ENCODE measurements around the gene CCDC77.

CCDC77 gene

DNA sequence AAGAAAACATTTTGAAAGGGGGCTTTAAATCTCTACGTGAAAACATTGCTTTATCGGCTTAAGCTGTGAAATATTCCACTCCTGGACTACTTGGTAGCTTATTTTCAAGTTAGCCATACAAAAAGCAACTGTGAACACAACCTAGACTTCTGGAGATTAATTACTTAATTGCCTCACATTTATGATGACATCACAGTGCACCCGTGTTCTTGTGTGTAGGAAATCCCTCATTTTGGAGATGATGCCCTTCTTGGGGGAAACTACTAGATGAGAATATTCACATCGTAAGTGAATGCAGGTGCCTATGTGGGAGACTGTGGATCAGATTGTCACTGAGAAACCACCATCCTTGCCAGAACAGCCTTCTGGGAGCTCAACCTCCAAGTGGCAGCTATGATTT lies 47.8 kb downstream of the CCDC77 start:
- in situ Hi-C loops (cut with MboI; ENCODE audit: low pct_unique_long_range_greater_than_20kb, low sequenced_read_pairs) = no loop called here
- DNase-seq = no peak

DNA sequence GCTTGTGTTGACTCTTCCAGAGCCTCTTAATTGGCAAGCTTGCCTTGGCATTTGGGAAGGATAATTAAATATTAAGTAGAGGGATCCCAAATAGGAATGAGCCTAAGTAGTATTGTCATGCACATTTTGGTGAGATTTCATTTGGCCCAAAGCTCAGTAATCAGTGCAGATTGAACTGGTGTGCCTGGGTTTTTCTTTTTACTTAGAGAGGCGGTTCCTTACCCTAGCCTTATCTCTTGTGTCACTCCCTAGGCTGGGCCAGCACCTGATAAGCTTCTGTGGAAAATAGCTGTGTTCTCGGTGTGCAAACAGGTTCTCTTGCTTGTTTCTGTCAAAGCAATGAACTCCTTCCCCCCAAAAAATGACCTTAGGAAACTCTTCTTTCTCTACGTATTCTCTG lies 49.0 kb downstream of the CCDC77 start:
- DNase-seq = no peak
- in situ Hi-C loops (cut with MboI; ENCODE audit: low pct_unique_long_range_greater_than_20kb, low sequenced_read_pairs) = no loop called here

DNA sequence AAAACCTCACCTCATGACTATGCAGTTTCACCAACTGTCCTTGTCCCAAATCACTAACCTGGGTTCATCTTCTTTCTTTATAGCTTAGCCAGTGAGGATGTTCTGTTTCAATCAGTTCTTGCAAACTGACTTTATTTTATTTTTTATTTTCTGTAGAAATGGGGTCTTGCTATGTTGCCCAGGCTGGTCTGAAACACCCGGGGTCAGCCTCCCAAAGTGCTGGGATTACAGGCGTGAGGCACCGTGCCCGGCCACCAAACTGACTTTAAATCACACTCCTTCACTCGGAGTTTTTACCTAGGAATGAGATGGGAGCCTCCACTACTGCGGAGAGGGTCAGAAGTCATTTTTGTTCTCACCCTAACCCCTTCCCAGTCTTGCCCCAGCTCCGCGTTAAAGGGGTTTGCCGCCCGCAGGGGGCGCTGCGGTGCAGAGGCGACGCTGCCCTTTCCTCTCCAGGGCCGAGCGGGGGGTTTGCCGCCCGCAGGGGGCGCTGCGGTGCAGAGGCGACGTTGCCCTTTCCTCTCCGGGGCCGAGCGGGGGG lies 51.3 kb downstream of the CCDC77 start:
- in situ Hi-C loops (cut with MboI; ENCODE audit: low pct_unique_long_range_greater_than_20kb, low sequenced_read_pairs) = no loop called here
- DNase-seq = no peak

DNA sequence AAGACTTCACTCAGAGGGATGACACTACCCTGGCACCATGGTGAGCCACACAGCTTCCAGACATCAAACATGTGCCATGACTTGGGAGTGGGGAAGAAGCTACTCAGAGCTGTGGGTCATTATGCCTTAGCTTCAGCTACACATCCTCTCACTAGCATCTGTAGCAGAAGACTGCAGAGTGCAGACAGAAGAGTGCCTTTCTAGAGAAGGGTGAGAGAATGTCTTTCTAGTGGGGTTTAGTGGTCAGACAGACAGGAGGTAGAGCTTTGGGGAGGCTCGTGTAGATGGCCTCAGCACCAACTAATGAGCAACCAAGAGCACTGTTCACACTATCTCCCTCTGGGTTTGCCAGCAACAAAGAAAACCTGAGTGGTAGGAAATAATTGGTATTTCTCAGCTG lies 53.4 kb downstream of the CCDC77 start:
- no peak for DNase-seq
- in situ Hi-C loops (cut with MboI; ENCODE audit: low pct_unique_long_range_greater_than_20kb, low sequenced_read_pairs) = no loop called here

DNA sequence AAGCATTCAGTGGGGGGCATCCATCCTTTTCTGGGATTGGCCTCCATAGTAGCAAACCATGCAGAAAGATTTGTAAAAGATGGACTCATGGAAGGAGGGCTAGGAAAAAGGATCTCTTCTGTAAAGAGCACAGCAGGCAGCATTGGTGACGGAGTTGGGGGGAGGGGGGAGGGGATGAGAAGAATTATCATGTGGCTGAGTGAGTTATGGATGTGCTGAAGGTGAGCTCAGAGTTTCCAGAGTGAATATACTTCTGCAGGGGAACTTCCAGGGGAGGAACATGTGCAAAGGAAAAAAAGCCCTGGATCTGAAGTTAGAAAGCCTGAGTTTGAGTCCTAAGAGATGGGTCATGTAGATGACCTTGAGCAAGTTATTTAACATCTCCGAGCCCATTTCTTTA lies 54.4 kb downstream of the CCDC77 start:
- in situ Hi-C loops (cut with MboI; ENCODE audit: low pct_unique_long_range_greater_than_20kb, low sequenced_read_pairs) = no loop called here
- no peak for DNase-seq

DNA sequence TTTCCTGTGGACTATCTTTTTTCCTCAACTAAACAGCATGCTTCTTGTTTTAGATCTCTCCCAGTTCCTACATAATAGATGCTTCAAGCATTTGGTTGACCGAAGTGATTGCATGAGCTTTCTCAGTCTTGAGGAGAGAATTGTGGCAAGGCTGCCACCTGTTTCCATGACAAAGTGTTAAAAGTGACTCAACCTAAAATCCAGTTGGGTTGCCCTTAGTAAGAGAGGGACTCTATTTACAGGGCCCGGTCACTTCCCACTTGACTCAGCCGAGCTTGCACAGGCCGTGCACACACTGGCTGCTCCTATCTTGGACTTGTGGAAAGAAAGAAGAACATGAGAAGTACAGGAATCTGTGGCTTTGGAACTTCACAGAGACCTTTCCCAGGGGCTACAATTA lies 56.2 kb downstream of the CCDC77 start:
- DNase-seq = no peak
- in situ Hi-C loops (cut with MboI; ENCODE audit: low pct_unique_long_range_greater_than_20kb, low sequenced_read_pairs) = no loop called here

DNA sequence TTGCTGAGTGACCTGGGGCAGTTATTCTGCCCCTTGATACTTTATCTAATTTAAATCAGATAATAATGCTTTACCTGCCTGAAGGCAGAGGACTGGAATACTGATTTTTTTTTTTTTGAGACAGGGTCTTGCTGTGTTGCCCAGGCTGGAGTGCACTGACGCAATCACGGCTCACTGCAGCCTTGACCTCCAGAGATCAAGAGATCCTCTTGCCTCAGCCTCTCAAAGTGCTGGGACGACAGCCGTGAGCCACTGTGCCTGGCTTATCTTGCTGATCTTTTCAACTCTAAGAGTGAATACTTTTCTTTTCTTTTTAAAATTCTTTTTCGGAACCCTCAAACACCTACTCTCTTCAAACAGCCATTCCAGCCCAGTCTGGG lies 57.6 kb downstream of the CCDC77 start:
- in situ Hi-C loops (cut with MboI; ENCODE audit: low pct_unique_long_range_greater_than_20kb, low sequenced_read_pairs) = no loop called here
- no peak for DNase-seq

DNA sequence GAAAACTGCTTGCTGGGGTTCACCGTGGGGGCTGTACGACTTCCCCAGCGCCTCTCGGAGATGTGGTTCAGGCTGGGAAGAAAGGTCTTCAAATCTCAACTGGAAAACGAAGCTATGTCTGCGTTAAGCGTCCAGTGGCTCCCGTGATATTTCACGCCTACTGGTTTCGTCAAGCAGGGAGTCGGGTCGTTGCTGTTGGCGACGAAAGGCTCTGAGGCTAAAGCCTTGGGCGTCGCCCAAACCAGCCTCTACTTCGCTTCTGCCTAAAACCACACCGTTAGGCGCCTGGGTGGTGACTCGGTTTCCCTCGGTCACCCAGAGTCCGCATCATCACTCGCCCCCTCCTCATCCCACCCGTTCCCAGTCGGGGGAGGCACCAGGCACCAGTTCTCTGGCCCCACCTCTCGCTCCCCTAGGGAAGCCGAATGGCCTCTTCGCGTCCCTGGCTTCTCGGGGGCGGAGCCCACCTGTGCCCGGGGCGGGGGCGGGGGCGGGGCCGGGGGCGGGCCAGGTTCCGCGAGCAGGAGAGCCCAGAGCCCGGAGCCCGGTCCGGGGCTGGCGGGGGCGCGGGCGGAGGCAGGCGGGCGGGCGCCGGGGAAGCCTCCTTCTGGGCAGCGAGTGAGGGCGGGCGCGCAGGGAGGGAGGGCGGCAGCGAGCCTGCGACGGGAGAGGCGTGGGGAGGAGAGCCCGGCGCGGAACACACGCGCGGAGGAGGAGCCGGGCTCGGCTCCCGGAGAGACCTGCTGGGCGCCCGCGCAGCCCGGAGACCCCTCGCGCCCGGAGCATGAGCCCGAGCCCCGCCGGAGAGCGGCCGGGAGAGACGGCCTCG lies 58.2 kb downstream of the CCDC77 start, which contains the start of gene B4GALNT3:
B4GALNT3 (plus strand) TSS at position 510 of the 829 bp plus-strand sequence. CDS start 438 bp downstream, outside the sequence.
- peak; percentile 49 for DNase-seq
- in situ Hi-C loops (cut with MboI; ENCODE audit: low pct_unique_long_range_greater_than_20kb, low sequenced_read_pairs) = no loop called here

DNA sequence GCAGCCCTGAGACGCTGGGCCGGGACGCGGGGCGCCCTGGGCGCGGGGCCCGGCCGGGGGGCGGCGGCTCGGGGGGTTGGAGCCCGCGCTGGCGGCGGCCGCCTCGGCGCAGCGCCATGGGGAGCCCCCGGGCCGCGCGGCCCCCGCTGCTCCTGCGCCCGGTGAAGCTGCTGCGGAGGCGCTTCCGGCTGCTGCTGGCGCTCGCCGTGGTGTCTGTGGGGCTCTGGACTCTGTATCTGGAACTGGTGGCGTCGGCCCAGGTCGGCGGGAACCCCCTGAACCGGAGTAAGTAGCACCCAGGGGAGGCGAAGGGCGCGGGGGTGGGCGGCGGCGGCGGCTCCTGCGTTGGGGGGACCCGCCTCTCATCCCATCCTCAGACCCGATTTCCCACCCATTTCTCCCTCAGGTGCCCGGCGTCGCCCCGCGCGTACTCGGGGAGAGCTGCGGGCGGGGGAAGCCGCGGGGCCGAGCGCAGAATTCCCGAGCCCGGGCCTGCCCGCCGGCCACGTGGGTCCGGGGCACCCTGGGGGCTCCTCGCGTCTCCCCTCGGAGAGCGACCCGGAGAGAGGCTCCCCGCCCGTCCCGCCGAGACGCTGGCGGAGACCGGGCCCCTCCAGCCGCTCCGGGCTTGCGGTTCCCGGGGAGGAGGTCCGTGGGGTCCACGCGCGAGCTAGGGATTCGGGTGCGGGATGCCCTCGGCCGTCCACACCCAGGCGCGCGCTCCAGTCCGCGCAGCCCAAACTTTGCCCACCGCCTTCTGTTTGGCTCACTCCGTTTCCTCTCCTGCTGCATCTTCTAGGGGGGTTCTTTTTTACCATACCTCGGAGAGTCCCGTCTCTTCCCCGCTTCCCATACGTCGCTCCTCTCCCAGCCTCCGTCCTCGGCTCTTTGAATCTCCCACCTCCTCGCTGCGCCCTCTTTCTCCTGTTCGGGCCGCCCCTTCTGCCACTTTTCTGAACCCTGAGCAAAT lies 59.1 kb downstream of the CCDC77 start:
- no peak for DNase-seq

DNA sequence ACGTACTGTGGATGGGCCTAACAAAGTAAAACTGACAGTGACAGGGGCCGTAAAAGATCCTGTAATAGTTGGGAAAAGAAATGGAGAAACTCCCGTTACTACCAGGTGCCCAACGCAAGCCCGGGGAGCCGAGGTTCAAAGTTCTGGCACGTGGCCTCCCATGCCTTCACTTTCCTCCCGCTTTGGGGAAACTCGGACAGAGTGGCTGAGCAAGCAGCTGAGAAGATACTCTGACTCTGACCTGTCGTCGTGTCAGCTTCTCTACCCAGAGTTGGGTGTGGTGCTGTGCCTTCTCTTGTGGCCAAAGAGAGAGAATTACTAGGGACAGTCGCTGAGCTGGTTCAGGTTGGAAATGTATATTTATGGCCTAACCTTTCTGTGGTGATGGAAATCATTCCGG lies 60.0 kb downstream of the CCDC77 start:
- no peak for DNase-seq
- in situ Hi-C loops (cut with MboI; ENCODE audit: low pct_unique_long_range_greater_than_20kb, low sequenced_read_pairs) = no loop called here

More for the DNA sequence above, 59.1 kb downstream of the CCDC77 start:
- in situ Hi-C loops (cut with MboI; ENCODE audit: low pct_unique_long_range_greater_than_20kb, low sequenced_read_pairs) = no loop called here

DNA sequence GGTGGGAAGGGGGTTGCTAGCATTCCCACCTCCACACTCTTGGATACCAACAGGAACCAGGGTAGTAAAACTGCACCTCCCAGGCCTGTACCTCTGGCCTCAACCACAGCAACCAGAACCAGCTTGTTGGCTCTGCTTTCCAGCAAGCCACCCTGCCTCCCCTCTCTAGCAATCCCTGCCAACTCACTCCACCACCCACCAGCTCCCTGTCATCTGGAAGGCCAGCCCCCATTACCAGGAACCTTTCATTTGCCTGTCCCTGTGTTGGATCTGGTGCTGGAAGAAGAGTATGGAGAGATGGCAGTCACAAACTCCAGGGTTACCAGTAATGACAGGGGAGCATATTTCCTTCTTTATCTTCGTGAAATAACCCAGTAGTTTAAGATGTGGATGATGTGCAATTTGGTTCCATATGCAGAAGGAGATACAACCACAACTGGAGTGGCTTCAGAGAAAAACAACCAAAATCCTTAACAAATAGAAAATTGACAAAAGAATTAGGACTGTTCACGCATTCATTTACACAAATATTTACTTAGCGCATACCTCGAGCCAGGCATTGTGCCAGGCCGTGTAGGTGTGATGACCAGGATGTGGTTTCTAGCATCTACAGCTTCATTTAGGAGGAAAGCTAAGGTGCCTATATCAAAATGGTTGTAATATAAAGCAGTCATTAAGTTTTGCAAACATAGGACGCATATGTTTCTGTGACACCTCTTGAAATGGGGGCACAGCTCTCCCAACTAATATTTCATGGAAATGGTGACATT lies 61.7 kb downstream of the CCDC77 start:
- in situ Hi-C loops (cut with MboI; ENCODE audit: low pct_unique_long_range_greater_than_20kb, low sequenced_read_pairs) = no loop called here
- no peak for DNase-seq

DNA sequence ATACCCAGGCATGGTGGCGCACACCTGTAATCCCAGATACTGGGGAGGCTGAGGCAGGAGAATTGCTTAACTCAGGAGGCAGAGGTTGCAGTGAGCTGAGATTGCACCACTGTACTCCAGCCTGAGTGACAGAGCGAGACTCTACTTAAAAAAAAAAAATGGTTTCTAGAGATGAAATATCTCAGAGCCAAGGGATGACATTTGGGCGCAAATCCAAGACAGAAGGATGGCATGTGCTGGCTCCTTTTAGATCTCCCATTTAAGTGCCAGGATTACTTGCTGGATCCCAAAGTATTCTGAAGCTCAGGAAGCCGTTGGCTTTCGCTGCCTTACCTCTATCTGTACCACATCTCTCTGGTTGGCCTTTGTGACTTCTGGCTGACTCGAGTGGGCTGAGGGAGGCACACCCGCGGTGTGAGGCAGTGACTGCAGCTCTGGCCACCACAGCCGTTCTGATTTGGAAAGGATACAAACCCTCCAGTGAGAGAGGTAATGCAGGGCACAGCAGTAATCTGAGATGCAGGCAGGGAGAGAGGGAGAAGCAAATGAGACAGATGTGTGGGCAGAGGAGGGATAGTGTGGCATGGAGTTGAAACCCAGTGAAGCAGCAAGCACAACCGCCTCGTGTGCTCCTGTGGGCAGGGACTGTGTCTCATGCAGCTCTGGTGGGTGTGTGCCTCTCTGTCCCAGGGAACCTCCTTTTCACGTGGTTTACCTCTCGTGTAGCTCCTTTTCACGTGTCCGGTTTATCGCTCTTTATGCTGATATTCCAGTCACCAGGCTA lies 63.2 kb downstream of the CCDC77 start:
- DNase-seq = no peak
- in situ Hi-C loops (cut with MboI; ENCODE audit: low pct_unique_long_range_greater_than_20kb, low sequenced_read_pairs) = no loop called here

DNA sequence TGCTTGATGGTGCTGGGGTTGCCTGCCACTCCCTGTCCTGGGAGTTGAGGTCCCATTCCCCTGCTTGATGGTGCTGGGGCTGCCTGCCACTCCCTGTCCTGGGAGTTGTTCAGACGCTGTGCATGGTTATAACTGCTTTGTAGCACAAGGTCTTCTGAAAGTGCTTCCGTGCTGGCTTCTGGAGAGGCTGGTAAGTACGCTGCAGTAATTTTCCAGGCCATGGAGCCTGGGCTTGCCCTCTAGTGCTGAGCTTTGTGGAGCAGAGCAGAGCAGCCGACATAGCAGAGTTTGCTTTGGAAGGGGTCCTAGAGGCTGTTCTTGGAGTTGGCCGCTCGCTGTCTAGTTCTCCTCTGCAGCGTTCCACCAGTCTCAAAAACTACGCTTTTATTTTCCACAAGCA lies 64.6 kb downstream of the CCDC77 start:
- in situ Hi-C loops (cut with MboI; ENCODE audit: low pct_unique_long_range_greater_than_20kb, low sequenced_read_pairs) = no loop called here
- no peak for DNase-seq

DNA sequence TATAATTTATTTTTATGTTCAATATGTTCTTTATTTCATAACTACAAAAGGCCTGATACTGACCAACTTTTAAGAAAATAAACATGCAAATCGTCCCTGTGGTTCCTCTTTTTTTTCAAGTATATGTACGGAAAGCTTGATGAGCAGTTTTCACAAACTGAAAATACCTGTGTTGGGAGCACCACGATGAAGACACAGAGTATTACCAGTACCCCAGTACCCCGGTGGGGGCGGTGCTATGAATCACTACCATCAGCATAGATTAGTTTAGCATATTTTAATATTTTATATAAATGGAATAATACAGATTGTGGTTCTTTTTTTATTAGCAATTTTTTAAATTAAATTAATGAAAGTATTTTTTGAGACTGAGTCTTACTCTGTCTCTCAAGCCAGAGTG lies 65.3 kb downstream of the CCDC77 start:
- in situ Hi-C loops (cut with MboI; ENCODE audit: low pct_unique_long_range_greater_than_20kb, low sequenced_read_pairs) = no loop called here
- DNase-seq = no peak

DNA sequence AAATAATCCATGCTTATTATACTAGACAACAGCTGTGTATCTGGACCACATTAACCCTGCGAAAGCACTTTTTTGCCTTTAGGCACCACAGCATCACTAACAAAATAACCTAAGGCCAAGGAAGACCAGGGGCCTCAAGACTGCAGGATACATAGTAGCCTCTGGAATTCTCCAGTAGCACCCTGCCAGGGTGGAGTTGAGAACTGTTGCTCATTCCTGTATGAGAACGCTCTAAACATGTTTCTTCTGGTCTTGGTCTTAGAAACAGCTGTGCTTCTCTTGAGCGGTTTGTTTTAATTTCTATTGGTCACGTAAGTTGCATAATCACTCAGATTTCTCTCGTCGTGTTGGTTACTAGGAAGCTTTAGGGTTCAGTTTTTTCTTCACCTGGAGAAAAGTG lies 66.1 kb downstream of the CCDC77 start:
- no peak for DNase-seq
- in situ Hi-C loops (cut with MboI; ENCODE audit: low pct_unique_long_range_greater_than_20kb, low sequenced_read_pairs) = no loop called here

DNA sequence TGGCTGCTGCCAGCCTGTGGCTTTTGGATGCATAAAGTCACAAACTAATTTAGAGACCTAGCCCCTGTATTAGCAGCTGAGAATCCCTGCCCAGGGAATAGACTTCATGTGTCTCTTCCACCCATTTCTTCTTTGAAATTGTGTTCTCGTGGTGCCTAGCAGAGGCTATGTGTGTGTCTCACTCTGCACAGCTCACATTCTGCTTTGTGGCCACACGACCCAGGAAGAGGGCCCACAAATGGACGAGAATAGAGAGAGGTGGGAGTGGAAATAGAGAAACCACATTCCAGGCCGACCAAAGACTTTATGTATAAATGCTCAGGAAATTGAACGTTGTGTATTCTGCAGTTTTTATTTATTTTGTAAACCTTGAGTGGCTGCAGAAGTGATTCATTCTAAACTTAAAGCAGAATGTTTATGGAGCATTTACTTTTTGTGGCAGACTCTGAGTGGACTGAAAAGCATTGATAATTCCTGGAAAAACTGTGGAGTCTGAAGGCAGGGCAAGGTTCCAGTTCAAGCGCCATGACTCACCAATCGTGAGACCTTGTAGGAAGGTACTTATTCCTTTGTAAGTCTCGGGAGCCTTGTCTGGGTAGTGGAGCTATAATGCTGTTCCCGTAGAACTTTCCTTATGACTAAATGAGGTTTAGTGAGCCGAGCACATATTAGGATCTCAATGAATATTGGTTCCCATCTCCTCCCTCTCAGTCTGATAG lies 67.4 kb downstream of the CCDC77 start:
- no peak for DNase-seq
- in situ Hi-C loops (cut with MboI; ENCODE audit: low pct_unique_long_range_greater_than_20kb, low sequenced_read_pairs) = no loop called here

DNA sequence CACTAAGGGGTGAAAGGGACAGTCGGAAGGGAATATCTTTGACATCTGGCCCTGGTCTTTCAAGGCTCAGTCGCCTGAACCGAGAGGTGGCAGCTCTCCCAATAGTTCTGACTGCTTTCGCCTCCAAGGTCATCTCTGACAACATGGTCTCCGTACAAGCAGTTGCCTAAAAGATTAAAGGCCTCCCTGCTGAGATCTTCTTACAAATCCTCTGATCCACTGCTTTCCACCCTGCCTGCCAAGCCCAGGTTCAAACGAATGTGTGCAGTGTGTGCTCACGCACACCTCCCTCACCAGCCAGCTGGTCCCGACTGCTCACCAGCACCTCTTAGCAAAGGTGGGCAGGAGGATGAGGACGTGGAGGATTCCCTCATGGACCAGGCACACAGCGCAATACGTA lies 68.7 kb downstream of the CCDC77 start:
- in situ Hi-C loops (cut with MboI; ENCODE audit: low pct_unique_long_range_greater_than_20kb, low sequenced_read_pairs) = no loop called here
- DNase-seq = no peak

DNA sequence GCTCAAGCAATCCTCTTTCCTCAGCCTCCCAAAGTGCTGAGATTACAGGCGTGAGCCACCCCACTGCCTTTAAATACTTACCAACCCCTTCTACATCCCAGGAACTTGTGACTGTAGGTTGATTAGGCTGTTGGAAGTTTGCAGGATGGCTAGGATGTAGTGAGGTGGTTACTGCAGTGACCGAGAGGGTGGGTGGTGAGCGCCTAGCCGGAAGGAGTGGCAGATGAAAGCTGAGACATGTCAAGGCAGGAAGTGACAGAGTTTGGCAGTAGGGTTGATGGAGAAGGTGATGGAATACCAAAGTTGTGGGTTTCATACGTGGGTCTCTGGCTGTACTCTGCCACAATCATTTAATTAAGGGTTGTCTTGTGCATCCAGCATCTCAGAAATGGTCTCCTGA lies 71.8 kb downstream of the CCDC77 start:
- no peak for DNase-seq
- in situ Hi-C loops (cut with MboI; ENCODE audit: low pct_unique_long_range_greater_than_20kb, low sequenced_read_pairs) = no loop called here

Measured in KBM-7 (cell line).